AG04449 (cell line): ENCODE measurements around the gene CPNE9.

ENCODE experiments used
- CTCF ChIA-PET: fragments of 350-600 bp; formaldehyde crosslinking; extraction: SDS; loops from one replicate; lab custom pipeline; 2021; ENCODE audit warnings: antibody characterized with exemption; lab: Yijun Ruan, JAX
- POLR2A ChIA-PET: fragments of 400-600, 350-600 bp; formaldehyde crosslinking; extraction: SDS; loops from one replicate; lab custom pipeline; 2020; ENCODE audit warnings: antibody characterized with exemption, inconsistent platforms; lab: Yijun Ruan, JAX
- DNase-seq: peaks from one replicate; pipeline ENCODE4 v3.0.0-alpha.2; 2010; ENCODE audit warnings: low read depth, low spot score
- H3K4me3 ChIP-seq: 2 replicates; pipeline ENCODE4 v1.5.1; 2011; ENCODE audit warnings: low read depth, mild to moderate bottlenecking, control low read depth, low read length
- CTCF ChIP-seq: IDR thresholded peaks from one replicate; pipeline ENCODE4 v1.5.1; 2011; ENCODE audit warnings: mild to moderate bottlenecking, moderate library complexity, low read length, control low read depth, inconsistent platforms; ENCODE audit not compliant: insufficient read depth; ENCODE audit errors: missing control alignments

Gene CPNE9

GRCh38 chr3:9757427-9757826 is 53.8 kb downstream of the CPNE9 start:
- no peak for DNase-seq
- H3K4me3 ChIP-seq = no peak overlapping the region
- POLR2A ChIA-PET = no interaction called here
- TF ChIP-seq CTCF = no peak
- CTCF ChIA-PET = no interaction called here

- ChIA-PET CTCF (interaction anchor here (1.7 kb wide), 1 partner anchor 12 kb away, joined by 4 read pairs; no protein-coding TSS in a partner anchor), POLR2A (no interaction called here)
- TF ChIP-seq CTCF = no peak
- H3K4me3 ChIP-seq = no peak overlapping the region
- DNase-seq = no peak
These were observed 57.3 kb downstream of the CPNE9 start for GRCh38 chr3:9760779-9761505.

- H3K4me3 ChIP-seq = no peak overlapping the region
- no peak for DNase-seq
- CTCF ChIA-PET = no interaction called here
- POLR2A ChIA-PET = no interaction called here
- TF ChIP-seq CTCF = no peak
These were observed 58.3 kb downstream of the CPNE9 start for GRCh38 chr3:9761919-9762318.

DNA sequence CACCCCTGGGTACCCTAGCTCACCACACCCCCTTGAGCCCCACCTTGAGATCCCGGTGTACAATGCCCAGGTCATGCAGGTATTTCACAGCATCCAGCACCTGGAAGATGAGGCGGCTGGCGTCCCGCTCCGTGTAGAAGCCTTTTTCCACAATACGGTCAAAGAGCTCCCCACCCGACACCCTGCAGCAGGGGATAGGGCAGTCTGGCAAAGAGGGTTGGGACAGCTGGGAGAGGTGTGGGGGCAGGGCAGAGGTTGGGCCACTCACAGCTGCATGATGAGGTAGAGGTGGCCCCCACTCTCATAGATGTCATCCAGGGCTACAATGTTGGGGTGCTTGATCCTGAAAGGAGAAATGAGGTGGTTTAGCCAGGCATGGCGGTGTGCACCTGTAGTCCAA is 59.2 kb downstream of the CPNE9 start:
- CTCF ChIA-PET = interaction anchor here (0.5 to 1.1 kb wide), 2 partner anchors 260 to 513 kb away, joined by 3 read pairs; no protein-coding TSS in a partner anchor

DNA sequence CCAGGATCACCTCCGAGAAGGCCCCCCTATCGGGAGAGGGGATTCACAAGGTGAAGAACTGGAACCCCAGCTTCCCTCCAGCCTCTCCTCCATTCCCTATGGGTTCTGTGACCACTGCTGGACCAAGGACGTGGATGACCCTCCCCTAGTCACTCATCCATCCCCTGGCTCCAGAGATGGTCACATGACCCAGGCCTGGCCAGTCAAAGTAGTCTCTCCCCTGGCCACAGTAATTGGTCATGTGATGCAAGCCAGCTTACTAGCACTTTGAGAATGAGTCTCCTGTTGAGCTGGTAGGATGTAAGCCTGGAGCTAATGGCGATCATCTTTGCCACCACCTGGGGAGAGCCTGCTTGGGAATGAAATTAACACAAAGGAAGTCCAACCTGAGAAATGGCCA is 62.2 kb downstream of the CPNE9 start:
- CTCF ChIA-PET = no interaction called here

More for the DNA sequence above, 59.2 kb downstream of the CPNE9 start:
- no peak for TF ChIP-seq CTCF
- no peak for DNase-seq
- H3K4me3 ChIP-seq = no peak overlapping the region
- POLR2A ChIA-PET = interaction anchor here (0.7 kb wide), 1 partner anchor 9 kb away, joined by 3 read pairs; no protein-coding TSS in a partner anchor

More for the DNA sequence above, 62.2 kb downstream of the CPNE9 start:
- TF ChIP-seq CTCF = no peak
- no peak for DNase-seq
- no peak overlapping the region for H3K4me3 ChIP-seq
- POLR2A ChIA-PET = no interaction called here
